AG10803 (cell line): ENCODE results near the gene SPDYE9.
"Not testable (repeated sequence)": the region's sequence is repeated elsewhere in the genome, so short reads cannot be mapped to it uniquely, and the experiment has no call there.

Source experiments
- DNase-seq: peaks from one replicate; pipeline ENCODE4 v3.0.0; 2010; ENCODE audit warnings: low read depth
- H3K4me3 ChIP-seq: 2 replicates; pipeline ENCODE4 v1.5.1; 2011; ENCODE audit warnings: mild to moderate bottlenecking, low read length, control low read depth

SPDYE9 gene

GRCh38 chr7:73085938-73086337 lies at the start of gene SPDYE9:
Gene SPDYE9, minus strand, starts transcription at chr7:73086038. Its CDS starts 1,800 bp downstream, at chr7:73084238.
- not testable (repeated sequence) for H3K4me3 ChIP-seq, DNase-seq

- H3K4me3 ChIP-seq, DNase-seq: not testable (repeated sequence)
Observed at GRCh38 chr7:73134866-73135265, 49.0 kb upstream of the SPDYE9 start.

GRCh38 chr7:73132651-73133217 lies 46.9 kb upstream of the SPDYE9 start:
- H3K4me3 ChIP-seq, DNase-seq: not testable (repeated sequence)

GRCh38 chr7:73130612-73131011 lies 44.8 kb upstream of the SPDYE9 start:
- DNase-seq, H3K4me3 ChIP-seq: not testable (repeated sequence)

- DNase-seq, H3K4me3 ChIP-seq: not testable (repeated sequence)
Observed at GRCh38 chr7:73124126-73124525, 38.3 kb upstream of the SPDYE9 start.

- not testable (repeated sequence) for H3K4me3 ChIP-seq, DNase-seq
Observed at GRCh38 chr7:73122778-73123447, 37.1 kb upstream of the SPDYE9 start.

GRCh38 chr7:73118155-73118554 lies 32.3 kb upstream of the SPDYE9 start:
- H3K4me3 ChIP-seq, DNase-seq: not testable (repeated sequence)

GRCh38 chr7:73057811-73058210 lies 28.0 kb downstream of the SPDYE9 start, which contains the start of gene SPDYE11:
Gene SPDYE11, minus strand, starts transcription at chr7:73057911. Its CDS starts 1,800 bp downstream, at chr7:73056111.
- not testable (repeated sequence) for H3K4me3 ChIP-seq, DNase-seq

- not testable (repeated sequence) for DNase-seq, H3K4me3 ChIP-seq
Observed at GRCh38 chr7:73029666-73030065, 56.2 kb downstream of the SPDYE9 start, which contains the start of gene SPDYE8. Gene SPDYE8, minus strand, starts transcription at chr7:73029766. Its CDS starts 1,800 bp downstream, at chr7:73027966.
